ENCODE measurements around the gene EPS8.

The EPS8 gene

DNA sequence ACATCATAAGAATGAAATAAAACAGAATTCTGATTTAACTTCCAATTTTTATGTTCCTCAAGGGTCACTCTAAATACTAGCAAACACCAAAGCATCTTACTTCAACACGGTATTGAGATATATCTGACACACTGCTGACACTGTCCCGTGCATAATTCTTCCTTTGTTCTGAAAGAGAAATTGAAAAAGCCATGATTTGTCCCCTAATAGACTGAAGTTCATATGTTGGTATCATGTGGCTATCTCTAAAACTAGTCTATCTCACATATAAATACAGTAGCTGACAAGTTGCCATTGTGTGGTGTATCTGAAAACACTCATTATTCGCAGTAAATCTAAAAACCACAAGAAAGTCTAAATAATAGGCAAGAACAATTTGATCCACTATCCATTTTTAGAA is 118.4 kb downstream of the EPS8 start:
- Histone ChIP-seq H3K4me1 (ENCODE audit: insufficient read depth, low read length, severe bottlenecking) (no peaks in the 10 kb centered on the region), H3F3A (ENCODE audit: insufficient read depth, low read length) (no peaks in the 10 kb centered on the region), H3K9me3 (ENCODE audit: low read length) (no peaks in the 10 kb centered on the region), H3K27me3 (ENCODE audit: insufficient read depth, low read length) (no peaks in the 10 kb centered on the region), H3K36me3 (ENCODE audit: insufficient read depth, low read length) (no peaks in the 10 kb centered on the region), H3K27ac (ENCODE audit: low read depth, low read length, poor library complexity, severe bottlenecking) (no peak overlapping the region), H2AFZ (ENCODE audit: low read length) (no peak overlapping the region), H3K9me2 (ENCODE audit: low read depth, low read length) (no peaks in the 10 kb centered on the region), H3K4me3 (ENCODE audit: low read depth, low read length, poor library complexity, severe bottlenecking) (no peak overlapping the region), H3K4me2 (ENCODE audit: low read length) (no peak overlapping the region), H4K20me1 (ENCODE audit: insufficient read depth, low read length) (no peaks in the 10 kb centered on the region), H3K9ac (ENCODE audit: low read length) (no peak overlapping the region), H3K79me2 (ENCODE audit: insufficient read depth, low read length) (no peaks in the 10 kb centered on the region)
- TF ChIP-seq, protein P1, sequence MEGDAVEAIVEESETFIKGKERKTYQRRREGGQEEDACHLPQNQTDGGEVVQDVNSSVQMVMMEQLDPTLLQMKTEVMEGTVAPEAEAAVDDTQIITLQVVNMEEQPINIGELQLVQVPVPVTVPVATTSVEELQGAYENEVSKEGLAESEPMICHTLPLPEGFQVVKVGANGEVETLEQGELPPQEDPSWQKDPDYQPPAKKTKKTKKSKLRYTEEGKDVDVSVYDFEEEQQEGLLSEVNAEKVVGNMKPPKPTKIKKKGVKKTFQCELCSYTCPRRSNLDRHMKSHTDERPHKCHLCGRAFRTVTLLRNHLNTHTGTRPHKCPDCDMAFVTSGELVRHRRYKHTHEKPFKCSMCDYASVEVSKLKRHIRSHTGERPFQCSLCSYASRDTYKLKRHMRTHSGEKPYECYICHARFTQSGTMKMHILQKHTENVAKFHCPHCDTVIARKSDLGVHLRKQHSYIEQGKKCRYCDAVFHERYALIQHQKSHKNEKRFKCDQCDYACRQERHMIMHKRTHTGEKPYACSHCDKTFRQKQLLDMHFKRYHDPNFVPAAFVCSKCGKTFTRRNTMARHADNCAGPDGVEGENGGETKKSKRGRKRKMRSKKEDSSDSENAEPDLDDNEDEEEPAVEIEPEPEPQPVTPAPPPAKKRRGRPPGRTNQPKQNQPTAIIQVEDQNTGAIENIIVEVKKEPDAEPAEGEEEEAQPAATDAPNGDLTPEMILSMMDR (IDR thresholded peaks at IDR 0.05; ENCODE audit: low read length), result no peak
- no peak for TF ChIP-seq EZH2 (IDR thresholded peaks at IDR 0.05; ENCODE audit: borderline replicate concordance, low read length)

DNA sequence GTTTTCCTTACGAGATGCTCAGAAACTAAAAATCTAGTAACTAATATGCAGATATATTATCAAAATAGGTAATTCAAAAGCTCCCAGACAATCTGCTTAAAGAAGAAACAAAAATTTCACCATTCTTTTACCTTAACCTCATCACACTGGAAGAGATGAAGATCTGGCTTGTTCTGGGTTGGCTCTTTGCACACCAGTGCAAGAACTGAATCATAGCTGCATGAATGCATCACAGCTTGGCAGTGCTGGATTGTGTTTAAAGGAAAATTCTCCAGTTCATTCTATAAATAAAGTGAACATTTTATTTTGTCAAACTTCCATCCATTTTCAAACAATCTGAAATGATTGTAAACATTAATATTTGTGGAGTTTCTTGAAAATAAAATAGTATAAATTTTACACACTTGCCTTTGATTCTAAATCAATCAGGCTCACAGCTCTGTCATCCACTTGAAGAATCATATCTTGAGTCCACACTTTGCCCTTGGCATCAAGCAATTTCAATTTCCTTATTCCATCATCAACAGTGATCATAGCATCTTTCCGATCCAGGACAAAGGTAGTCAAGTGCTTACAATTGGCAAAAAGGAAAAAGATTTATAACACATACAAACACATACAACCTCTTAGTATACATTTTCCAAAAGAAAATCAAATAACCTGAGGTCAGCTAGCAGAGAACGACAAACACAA is 119.8 kb downstream of the EPS8 start:
- Histone ChIP-seq H3F3A (ENCODE audit: insufficient read depth, low read length) (no peaks in the 10 kb centered on the region), H3K36me3 (ENCODE audit: insufficient read depth, low read length) (no peaks in the 10 kb centered on the region), H3K9ac (ENCODE audit: low read length) (no peak overlapping the region), H3K9me3 (ENCODE audit: low read length) (no peaks in the 10 kb centered on the region), H3K27me3 (ENCODE audit: insufficient read depth, low read length) (no peaks in the 10 kb centered on the region), H3K4me2 (ENCODE audit: low read length) (no peak overlapping the region), H3K4me3 (ENCODE audit: low read depth, low read length, poor library complexity, severe bottlenecking) (no peak overlapping the region), H3K9me2 (ENCODE audit: low read depth, low read length) (no peaks in the 10 kb centered on the region), H3K27ac (ENCODE audit: low read depth, low read length, poor library complexity, severe bottlenecking) (no peak overlapping the region), H2AFZ (ENCODE audit: low read length) (no peak overlapping the region), H3K79me2 (ENCODE audit: insufficient read depth, low read length) (no peaks in the 10 kb centered on the region), H4K20me1 (ENCODE audit: insufficient read depth, low read length) (no peaks in the 10 kb centered on the region), H3K4me1 (ENCODE audit: insufficient read depth, low read length, severe bottlenecking) (no peaks in the 10 kb centered on the region)
- no peak for TF ChIP-seq EZH2 (IDR thresholded peaks at IDR 0.05; ENCODE audit: borderline replicate concordance, low read length)
- TF ChIP-seq, protein P1 (IDR thresholded peaks at IDR 0.05; ENCODE audit: low read length), result no peak

DNA sequence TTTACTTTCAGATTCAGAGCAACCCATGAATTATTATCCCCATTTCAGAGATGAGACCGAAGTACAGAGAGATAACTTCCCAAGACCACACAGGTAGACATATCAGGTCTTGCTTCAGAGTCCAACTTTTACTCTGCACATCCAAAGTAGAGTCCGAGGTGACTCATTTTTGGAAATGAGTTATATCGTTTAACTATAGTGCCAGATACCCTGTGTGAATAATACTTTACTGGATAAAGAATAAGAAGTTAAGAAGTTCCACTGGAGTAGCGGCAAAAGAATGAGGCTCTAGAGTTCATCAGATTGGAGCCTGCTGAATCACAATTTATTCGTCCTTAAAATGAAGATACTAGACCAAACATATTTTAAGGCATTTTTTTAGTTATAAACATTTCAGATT is 124.7 kb downstream of the EPS8 start:
- no peaks in the 10 kb centered on the region for H3K4me1 ChIP-seq (ENCODE audit: insufficient read depth, low read length, severe bottlenecking)
- no peak overlapping the region for H3K4me2 ChIP-seq (ENCODE audit: low read length)
- no peaks in the 10 kb centered on the region for H3K9me3 ChIP-seq (ENCODE audit: low read length)
- no peaks in the 10 kb centered on the region for H3F3A ChIP-seq (ENCODE audit: insufficient read depth, low read length)
- no peak overlapping the region for H2AFZ ChIP-seq (ENCODE audit: low read length)
- no peaks in the 10 kb centered on the region for H3K79me2 ChIP-seq (ENCODE audit: insufficient read depth, low read length)
- TF ChIP-seq, protein P1 (IDR thresholded peaks at IDR 0.05; ENCODE audit: low read length), result no peak
- TF ChIP-seq EZH2 (IDR thresholded peaks at IDR 0.05; ENCODE audit: borderline replicate concordance, low read length), result no peak
- no peaks in the 10 kb centered on the region for H4K20me1 ChIP-seq (ENCODE audit: insufficient read depth, low read length)
- no peaks in the 10 kb centered on the region for H3K27me3 ChIP-seq (ENCODE audit: insufficient read depth, low read length)
- no peaks in the 10 kb centered on the region for H3K9me2 ChIP-seq (ENCODE audit: low read depth, low read length)
- H3K27ac ChIP-seq (ENCODE audit: low read depth, low read length, poor library complexity, severe bottlenecking), result no peak overlapping the region
- no peak overlapping the region for H3K4me3 ChIP-seq (ENCODE audit: low read depth, low read length, poor library complexity, severe bottlenecking)
- no peaks in the 10 kb centered on the region for H3K36me3 ChIP-seq (ENCODE audit: insufficient read depth, low read length)
- no peak overlapping the region for H3K9ac ChIP-seq (ENCODE audit: low read length)

All from OCI-LY1 (cell line).